Left lung (tissue), 10 donors: Measurements from ENCODE around the gene WDR20. TPM values are rescaled to one million over a fixed set of nuclear protein-coding genes. Genes with fewer than 3 reads are reported as not detected.
"Not testable (repeated sequence)": the region's sequence is repeated elsewhere in the genome, so short reads cannot be mapped to it uniquely, and the experiment has no call there.

Experiments
- ATAC-seq: fragments of 200-7000 bp; cut with Tn5 transposase; one replicate; pipeline ENCODE4 v1.9.1; 2020; ENCODE audit warnings: moderate library complexity
- DNase-seq, 4 donors: peaks; one replicate each; pipeline ENCODE4 v3.0.0-alpha.2; 2013 to 2020
- H3K27ac ChIP-seq, 2 donors: fragments of 200-600 bp; sonication (generic) in 1 of 2; one replicate each; pipeline versions ENCODE4 v1.5.0 to v1.8.0; 2020 to 2021
- H3K27me3 ChIP-seq, 2 donors: fragments of 200-600 bp; sonication (generic) in 1 of 2; one replicate each; pipeline versions ENCODE4 v1.5.0 to v1.8.0; 2020 to 2021
- H3K36me3 ChIP-seq, 2 donors: fragments of 200-600 bp; sonication (generic) in 1 of 2; one replicate each; pipeline versions ENCODE4 v1.5.0 to v1.8.0; 2020 to 2021
- H3K4me1 ChIP-seq, 2 donors: fragments of 200-600 bp; one replicate each; pipeline ENCODE4 v1.8.0; 2021
- H3K4me3 ChIP-seq, 2 donors: fragments of 200-600 bp; sonication (generic) in 1 of 2; one replicate each; pipeline versions ENCODE4 v1.5.0 to v1.8.0; 2020 to 2021; ENCODE audit warnings: mild to moderate bottlenecking in 1 of 2
- H3K9me3 ChIP-seq, 2 donors: fragments of 200-600 bp; sonication (generic) in 1 of 2; one replicate each; pipeline versions ENCODE4 v1.5.0 to v1.8.0; 2020 to 2021
- CTCF ChIP-seq, 2 donors: fragments of 200-600 bp; sonication (generic) in 1 of 2; IDR thresholded peaks; one replicate each; pipeline versions ENCODE4 v1.5.0 to v1.8.0; 2021; ENCODE audit warnings: antibody characterized with exemption in 2 of 2
- intact Hi-C, 2 donors: fragments of 100-400 bp; cut with DNase I; formaldehyde crosslinking; loops; one replicate each; pipeline versions ENCODE4 v1.11.2 to v1.14.2; 2022
- polyA plus RNA-seq, 6 donors: library from polyadenylated mRNA; unstranded; fragments of 120-200 nt; gene quantifications; one replicate each; pipeline ENCODE4 v1.2.1, GENCODE V29; 2013; ENCODE audit not compliant: insufficient read length in 6 of 6
- total RNA-seq, 2 donors: library from RNA; stranded (reverse); fragmentation: NEBNext Ultra II Directional; extraction: Animal tissue kit (Norgen Biotek cat#: 25700); gene quantifications; one replicate each; pipeline ENCODE4 v1.2.1, GENCODE V29; 2021
- donor health status: DM: no; HTN: yes; CAD: no.
- donor health status: DM: no; HTN: no; CAD: no.

The WDR20 gene
- total and polyA plus RNA-seq, 8 donors = 22.4 to 28.4 (median 26.2) TPM

GRCh38 chr14:102164241-102164641, 24.5 kb downstream of the WDR20 start:
- peaks cover 0 to 6% of the 10 kb centered on the region in 2 donors for H3K36me3 ChIP-seq
- no peak for TF ChIP-seq CTCF (IDR thresholded peaks at IDR 0.05)
- H3K9me3 ChIP-seq = no peaks in the 10 kb centered on the region
- DNase-seq (no peak), ATAC-seq (peak; percentile 55)
- H3K4me3 ChIP-seq = no peak overlapping the region
- peaks cover 5 to 10% of the 10 kb centered on the region in 2 donors for H3K4me1 ChIP-seq
- no peak overlapping the region for H3K27ac ChIP-seq
- intact Hi-C loops = no loop called here
- H3K27me3 ChIP-seq = no peaks in the 10 kb centered on the region

- no peaks in the 10 kb centered on the region for H3K9me3 ChIP-seq
- DNase-seq (no peak), ATAC-seq (no peak)
- intact Hi-C loops = no loop called here
- peaks cover 0 to 3% of the 10 kb centered on the region in 2 donors for H3K36me3 ChIP-seq
- no peak overlapping the region for H3K4me3 ChIP-seq
- H3K27ac ChIP-seq = no peak overlapping the region
- no peaks in the 10 kb centered on the region for H3K27me3 ChIP-seq
- H3K4me1 ChIP-seq = peaks cover 5 to 10% of the 10 kb centered on the region in 2 donors
- no peak for TF ChIP-seq CTCF (IDR thresholded peaks at IDR 0.05)
Measured at GRCh38 chr14:102164965-102165364, 25.3 kb downstream of the WDR20 start.

- Histone ChIP-seq H3K9me3 (no peaks in the 10 kb centered on the region), H3K4me1 (no peaks in the 10 kb centered on the region), H3K27me3 (no peaks in the 10 kb centered on the region), H3K4me3 (no peak overlapping the region), H3K36me3 (peaks cover 0 to 3% of the 10 kb centered on the region in 2 donors), H3K27ac (no peak overlapping the region)
- TF ChIP-seq CTCF (IDR thresholded peaks at IDR 0.05) = no peak
- DNase-seq (no peak), ATAC-seq (no peak)
- intact Hi-C loops = no loop called here
Measured at GRCh38 chr14:102170061-102170460, 30.4 kb downstream of the WDR20 start.

- Histone ChIP-seq H3K27ac (no peak overlapping the region), H3K4me1 (no peaks in the 10 kb centered on the region), H3K4me3 (no peak overlapping the region), H3K9me3 (no peaks in the 10 kb centered on the region), H3K27me3 (no peaks in the 10 kb centered on the region), H3K36me3 (peaks cover 0 to 3% of the 10 kb centered on the region in 2 donors)
- ATAC-seq = peak; percentile 32
- DNase-seq = no peak
- intact Hi-C loops = no loop called here
- TF ChIP-seq CTCF (IDR thresholded peaks at IDR 0.05) = no peak
Measured at GRCh38 chr14:102171173-102172020, 31.7 kb downstream of the WDR20 start.

- ATAC-seq, H3K4me3 ChIP-seq, H3K36me3 ChIP-seq, DNase-seq, H3K9me3 ChIP-seq, intact Hi-C loops, H3K27me3 ChIP-seq, H3K4me1 ChIP-seq, H3K27ac ChIP-seq: not testable (repeated sequence)
Measured at GRCh38 chr14:102172021-102172272, 32.2 kb downstream of the WDR20 start.

- H3K4me1 ChIP-seq, H3K4me3 ChIP-seq, DNase-seq, H3K27me3 ChIP-seq, H3K27ac ChIP-seq, H3K36me3 ChIP-seq, H3K9me3 ChIP-seq, ATAC-seq, intact Hi-C loops: not testable (repeated sequence)
Measured at GRCh38 chr14:102172721-102173120, 33.0 kb downstream of the WDR20 start.
